Subcutaneous adipose tissue (tissue), 4 donors: ENCODE results near the gene ZNF609. TPM values are rescaled to one million over a fixed set of nuclear protein-coding genes. Genes with fewer than 3 reads are reported as not detected.

Source experiments
- small RNA-seq: library from RNA; depleted of rRNA; stranded (forward); fragments of <200 nt; gene quantifications from one replicate; pipeline ENCODE3, GENCODE V24; 2016
- total RNA-seq, 4 donors: library from RNA; depleted of rRNA; stranded (reverse); fragments of >200 nt; gene quantifications; one replicate each; pipeline ENCODE4 v1.1.0, GENCODE V29; 2016
- TF ChIP-seq, protein P1 (sequence below): fragments of 450-650 bp; IDR thresholded peaks from one replicate; pipeline ENCODE4 v1.5.1; 2016; ENCODE audit warnings: low read depth, mild to moderate bottlenecking, control low read depth, antibody characterized with exemption, moderate library complexity

ZNF609 gene
- total RNA-seq, 4 donors from 2014 or later: 23.0 to 26.9 (median 24.1) TPM

DNA sequence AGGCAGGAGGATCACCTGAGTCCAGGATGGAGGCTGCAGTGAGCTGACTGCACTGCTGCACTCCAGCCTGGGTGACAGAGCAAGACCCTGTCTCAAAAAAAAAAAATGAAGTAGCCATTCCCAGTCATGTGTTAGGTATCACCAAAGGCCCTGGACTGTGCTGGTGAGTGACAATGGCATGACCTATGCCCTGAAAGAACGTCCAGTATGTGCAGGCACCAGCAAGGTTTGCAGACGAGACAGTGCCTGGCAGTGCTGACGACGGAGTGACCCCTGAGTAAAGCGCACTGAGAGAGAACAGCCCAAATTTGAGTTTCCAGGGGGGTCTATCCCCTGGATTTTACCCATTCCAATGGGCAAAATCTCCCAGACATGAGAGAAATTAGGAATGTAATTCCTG is 269.8 kb downstream of the ZNF609 start:
- TF ChIP-seq, protein P1, sequence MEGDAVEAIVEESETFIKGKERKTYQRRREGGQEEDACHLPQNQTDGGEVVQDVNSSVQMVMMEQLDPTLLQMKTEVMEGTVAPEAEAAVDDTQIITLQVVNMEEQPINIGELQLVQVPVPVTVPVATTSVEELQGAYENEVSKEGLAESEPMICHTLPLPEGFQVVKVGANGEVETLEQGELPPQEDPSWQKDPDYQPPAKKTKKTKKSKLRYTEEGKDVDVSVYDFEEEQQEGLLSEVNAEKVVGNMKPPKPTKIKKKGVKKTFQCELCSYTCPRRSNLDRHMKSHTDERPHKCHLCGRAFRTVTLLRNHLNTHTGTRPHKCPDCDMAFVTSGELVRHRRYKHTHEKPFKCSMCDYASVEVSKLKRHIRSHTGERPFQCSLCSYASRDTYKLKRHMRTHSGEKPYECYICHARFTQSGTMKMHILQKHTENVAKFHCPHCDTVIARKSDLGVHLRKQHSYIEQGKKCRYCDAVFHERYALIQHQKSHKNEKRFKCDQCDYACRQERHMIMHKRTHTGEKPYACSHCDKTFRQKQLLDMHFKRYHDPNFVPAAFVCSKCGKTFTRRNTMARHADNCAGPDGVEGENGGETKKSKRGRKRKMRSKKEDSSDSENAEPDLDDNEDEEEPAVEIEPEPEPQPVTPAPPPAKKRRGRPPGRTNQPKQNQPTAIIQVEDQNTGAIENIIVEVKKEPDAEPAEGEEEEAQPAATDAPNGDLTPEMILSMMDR: no peak

DNA sequence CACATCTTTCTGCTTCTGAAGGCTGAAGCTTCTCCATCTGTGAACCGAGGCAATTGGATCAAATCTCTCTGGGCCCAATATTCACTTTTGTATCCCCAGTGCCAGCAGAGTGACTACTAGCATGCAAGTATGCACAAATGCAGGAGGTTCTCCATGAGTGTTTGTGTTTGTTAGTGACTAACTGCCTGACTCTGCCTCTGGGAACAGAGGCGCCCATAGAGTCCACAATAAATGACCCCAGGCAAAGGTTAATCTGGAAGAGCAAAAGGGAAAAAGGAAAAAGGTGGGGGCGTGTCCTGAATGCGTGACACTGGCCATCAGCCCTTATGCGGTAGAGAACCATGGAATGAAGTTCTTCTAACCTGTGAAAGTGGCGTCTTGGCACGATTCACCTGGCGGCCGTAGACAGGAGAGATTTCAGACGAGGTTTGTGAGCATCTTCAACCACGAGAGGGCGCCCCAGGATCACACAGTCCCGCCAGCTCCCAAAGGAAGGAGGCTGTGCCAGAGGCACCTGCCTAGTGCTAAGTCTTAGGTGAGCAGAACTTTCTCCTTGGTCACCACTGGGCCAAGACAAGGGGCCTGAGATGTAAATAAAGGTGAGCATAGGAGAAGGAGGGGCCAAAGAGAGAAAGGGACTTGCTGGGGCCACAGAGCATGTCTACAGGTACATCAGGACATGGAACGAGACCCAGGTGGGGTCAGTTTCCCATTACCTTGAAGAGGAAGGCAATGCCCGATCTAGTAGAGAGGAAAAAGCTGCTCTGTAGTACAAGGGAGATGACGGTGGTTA is 270.8 kb downstream of the ZNF609 start:
- TF ChIP-seq, protein P1: no peak

DNA sequence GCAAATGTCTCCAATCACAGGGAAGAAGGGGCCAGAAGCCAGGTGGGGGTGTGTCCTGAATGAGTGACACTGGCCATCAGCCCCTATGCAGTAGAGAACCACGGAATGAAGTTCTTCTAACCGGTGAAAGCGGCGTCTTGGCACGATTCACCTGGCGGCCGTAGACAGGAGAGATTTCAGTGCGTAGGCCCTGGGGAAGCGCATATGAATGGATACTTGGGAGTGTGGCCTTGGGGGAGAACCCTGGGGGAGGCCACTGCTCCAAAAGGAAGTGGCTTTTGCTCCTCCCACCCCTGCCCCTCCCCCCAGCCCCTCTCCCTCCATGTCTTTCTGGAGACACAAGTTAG is 271.4 kb downstream of the ZNF609 start:
- TF ChIP-seq, protein P1: no peak

DNA sequence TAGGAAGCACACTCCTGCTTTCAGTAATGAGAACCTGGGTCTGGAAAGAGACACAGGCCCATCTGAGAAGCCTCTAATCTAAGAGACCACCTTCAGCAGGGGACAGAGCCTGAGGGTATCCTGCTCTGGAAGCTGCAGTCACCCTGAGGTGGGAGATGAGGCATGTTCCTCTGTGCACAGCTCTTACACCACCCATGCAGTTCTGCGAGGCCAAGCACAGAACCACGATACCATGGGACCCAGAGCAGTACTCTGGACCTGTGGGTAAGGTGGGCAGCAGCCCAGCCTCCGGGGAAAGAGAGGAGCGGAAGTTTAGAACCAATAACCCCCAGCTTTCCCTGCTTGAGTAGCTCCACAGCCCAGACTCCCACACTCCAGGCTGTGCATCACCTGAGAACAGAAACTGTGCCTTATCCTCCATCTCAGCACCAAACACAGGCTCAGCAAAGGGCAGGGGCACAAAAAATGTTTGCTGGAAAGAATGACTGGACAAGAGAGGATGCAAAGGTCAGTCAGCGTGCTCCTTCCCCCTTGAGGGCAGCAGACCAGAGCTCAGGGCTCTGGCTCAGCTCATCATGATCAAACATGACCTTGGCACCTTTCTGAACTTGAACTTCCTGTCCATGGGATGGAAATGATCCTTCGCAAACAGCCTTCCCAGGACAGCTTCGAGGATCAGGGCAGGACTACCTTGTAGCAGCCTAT is 271.9 kb downstream of the ZNF609 start:
- TF ChIP-seq, protein P1: no peak

Small RNA genes lying within 50 kb of the gene (small RNA-seq; reads per million reads assigned to genes)
- gene AC100830.2: not detected
- gene RF00019: 0.49 reads per million
- gene RNU6-549P: not detected

Other genes starting within 250 kb of the ZNF609 start
- 10 to 100 TPM; 13.0 to 26.7 (median 16.2) TPM for gene CSNK1G1, start 104.4 kb upstream of the ZNF609 start, total RNA-seq
- gene PCLAF, start 79.1 kb upstream of the ZNF609 start, total RNA-seq: 1 to 10 TPM in 1 of 4 donors, under 1 TPM in 1, not detected in 2; 0.88 to 4.6 TPM
- 10 to 100 TPM; 15.7 to 23.2 (median 18.2) TPM for gene TRIP4, start 72.7 kb upstream of the ZNF609 start, total RNA-seq